ENCODE results near the gene GPSM1. TPM values are rescaled to one million over a fixed set of nuclear protein-coding genes. Genes with fewer than 3 reads are reported as not detected.

The GPSM1 gene
- total and polyA plus RNA-seq, 5 experiments from 2014 or later = 0.50 to 11.6 (median 0.98) TPM

DNA sequence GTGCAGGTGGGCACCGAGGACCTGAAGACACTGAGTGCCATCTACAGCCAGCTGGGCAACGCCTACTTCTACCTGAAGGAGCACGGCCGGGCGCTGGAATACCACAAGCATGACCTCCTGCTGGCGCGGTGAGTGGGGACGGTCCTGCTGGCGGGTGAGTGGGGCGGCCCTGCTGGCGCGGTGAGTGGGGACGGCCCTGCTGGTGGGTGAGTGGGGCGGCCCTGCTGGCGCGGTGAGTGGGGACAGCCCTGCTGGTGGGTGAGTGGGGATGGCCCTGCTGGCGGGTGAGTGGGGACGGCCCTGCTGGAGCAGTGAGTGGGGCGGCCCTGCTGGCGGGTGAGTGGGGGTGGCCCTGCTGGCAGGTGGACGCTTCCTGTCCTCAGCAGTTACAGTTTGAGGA, 7.2 kb downstream of the GPSM1 start:
- no peak overlapping the region for H3K4me3 Mint-ChIP-seq
- no peak overlapping the region for H3K27ac Mint-ChIP-seq
- DNase-seq (no peak), ATAC-seq (no peak)
- H3K36me3 Mint-ChIP-seq = no peaks in the 10 kb centered on the region
- no peaks in the 10 kb centered on the region for H3K9me3 Mint-ChIP-seq
- H3K27me3 Mint-ChIP-seq = no peaks in the 10 kb centered on the region
- no peaks in the 10 kb centered on the region for H3K4me1 Mint-ChIP-seq
- POLR2A ChIA-PET = no interaction called here

DNA sequence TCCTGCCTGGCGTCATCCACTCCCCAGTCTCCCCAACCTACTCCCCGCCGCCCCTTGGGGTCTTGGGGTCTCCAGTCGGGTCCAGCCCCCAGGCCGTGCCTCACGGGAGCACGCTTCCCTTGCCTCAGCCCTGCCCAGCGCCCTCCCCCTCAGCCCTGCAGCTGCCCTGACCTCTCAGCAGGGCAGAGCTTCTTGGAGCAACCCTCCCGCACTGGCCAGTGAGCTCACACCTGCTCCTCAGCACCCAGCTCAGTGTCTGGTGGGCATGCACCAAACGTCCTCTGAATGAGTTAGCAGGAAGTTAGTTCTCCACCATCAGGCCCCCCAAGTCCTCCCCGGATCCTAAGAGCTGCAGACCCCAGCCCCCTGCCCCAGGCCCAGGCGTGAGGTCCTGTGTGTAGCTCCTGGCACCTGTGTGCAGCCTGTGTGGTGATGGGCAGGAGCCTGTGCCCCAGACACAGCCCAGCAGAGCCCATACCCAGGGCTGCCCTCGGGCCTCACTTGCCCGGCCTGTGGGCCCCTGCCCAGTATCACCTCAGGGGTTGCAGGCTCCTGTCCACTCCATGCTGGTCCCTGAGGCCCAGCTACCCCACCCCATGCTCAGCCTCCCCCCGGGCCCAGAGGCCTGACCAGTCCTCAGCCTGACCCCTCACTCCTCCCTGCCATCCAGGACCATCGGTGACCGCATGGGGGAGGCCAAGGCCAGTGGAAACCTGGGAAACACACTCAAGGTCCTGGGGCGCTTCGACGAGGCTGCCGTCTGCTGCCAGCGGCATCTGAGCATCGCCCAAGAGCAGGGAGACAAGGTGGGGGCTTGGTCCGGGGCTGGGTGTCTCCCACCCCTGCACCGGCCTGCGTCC, 8.2 kb downstream of the GPSM1 start:
- Mint-ChIP-seq H3K4me3 (no peak overlapping the region), H3K27ac (no peak overlapping the region), H3K36me3 (no peaks in the 10 kb centered on the region), H3K4me1 (no peaks in the 10 kb centered on the region), H3K27me3 (no peaks in the 10 kb centered on the region), H3K9me3 (no peaks in the 10 kb centered on the region)
- DNase-seq (no peak), ATAC-seq (no peak)
- POLR2A ChIA-PET = no interaction called here

GRCh38 chr9:136336156-136336870, 9.0 kb downstream of the GPSM1 start:
- ATAC-seq (no peak), DNase-seq (no peak)
- Mint-ChIP-seq H3K9me3 (no peaks in the 10 kb centered on the region), H3K27ac (no peak overlapping the region), H3K27me3 (no peaks in the 10 kb centered on the region), H3K36me3 (no peaks in the 10 kb centered on the region), H3K4me3 (no peak overlapping the region), H3K4me1 (no peaks in the 10 kb centered on the region)
- POLR2A ChIA-PET = no interaction called here

- Mint-ChIP-seq H3K9me3 (no peaks in the 10 kb centered on the region), H3K27me3 (no peaks in the 10 kb centered on the region), H3K4me3 (no peak overlapping the region), H3K27ac (no peak overlapping the region), H3K4me1 (no peaks in the 10 kb centered on the region), H3K36me3 (no peaks in the 10 kb centered on the region)
- ATAC-seq (no peak), DNase-seq (no peak)
- POLR2A ChIA-PET = no interaction called here
Observed at GRCh38 chr9:136336881-136337280, 9.5 kb downstream of the GPSM1 start.

- POLR2A ChIA-PET = no interaction called here
- H3K4me1 Mint-ChIP-seq = peaks cover 0 to 1% (median 0%) of the 10 kb centered on the region in 4 donors
Observed at GRCh38 chr9:136337416-136338395, 10.4 kb downstream of the GPSM1 start.

GRCh38 chr9:136338511-136338910, 11.2 kb downstream of the GPSM1 start:
- Mint-ChIP-seq H3K4me1 (peaks cover 0 to 3% (median 0%) of the 10 kb centered on the region in 4 donors), H3K27me3 (no peaks in the 10 kb centered on the region), H3K4me3 (no peak overlapping the region), H3K27ac (no peak overlapping the region), H3K9me3 (no peaks in the 10 kb centered on the region), H3K36me3 (no peaks in the 10 kb centered on the region)
- no peak for ATAC-seq
- POLR2A ChIA-PET = no interaction called here
- DNase-seq = no peak

More at GRCh38 chr9:136337416-136338395, 10.4 kb downstream of the GPSM1 start:
- H3K9me3 Mint-ChIP-seq = no peaks in the 10 kb centered on the region
- H3K4me3 Mint-ChIP-seq = no peak overlapping the region
- H3K27ac Mint-ChIP-seq = no peak overlapping the region
- H3K36me3 Mint-ChIP-seq = no peaks in the 10 kb centered on the region
- H3K27me3 Mint-ChIP-seq = no peaks in the 10 kb centered on the region
- no peak for DNase-seq
- ATAC-seq = no peak

DNA sequence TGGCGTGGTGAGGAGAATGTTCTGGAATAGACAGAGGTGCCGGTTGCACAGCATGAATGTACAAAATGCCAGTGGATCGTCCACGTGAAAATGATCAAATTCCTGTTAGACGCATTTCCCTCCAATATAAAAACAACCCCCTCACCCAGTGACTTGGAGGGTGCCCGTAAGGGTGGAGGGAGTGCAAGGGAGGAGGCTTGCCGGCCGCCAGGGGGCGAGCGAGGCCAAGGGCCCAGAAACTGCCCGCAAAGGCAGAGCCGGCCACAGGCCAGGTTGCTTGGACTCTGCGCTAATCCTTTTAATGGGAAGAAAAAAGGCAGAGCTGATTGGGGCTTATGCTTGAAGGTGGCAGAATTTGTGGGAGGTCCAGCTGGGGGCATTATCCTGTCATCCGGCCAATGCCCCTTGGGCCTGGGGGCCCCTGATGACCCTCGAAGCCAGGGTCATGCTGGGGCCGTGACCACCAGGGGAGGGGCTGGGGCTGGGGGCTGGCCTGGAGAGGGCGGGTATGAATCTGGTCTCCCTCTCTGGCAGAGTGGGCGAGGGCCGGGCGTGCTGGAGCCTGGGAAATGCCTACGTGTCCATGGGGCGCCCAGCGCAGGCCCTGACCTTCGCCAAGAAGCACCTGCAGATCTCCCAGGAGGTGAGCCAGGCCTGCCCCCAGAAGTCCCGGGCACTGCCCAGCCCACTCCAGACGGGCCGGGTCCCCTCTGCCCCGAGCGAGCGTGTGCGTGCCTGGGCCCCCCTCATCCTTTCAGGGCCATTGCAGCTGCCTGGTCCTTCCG, 12.0 kb downstream of the GPSM1 start:
- Mint-ChIP-seq H3K4me3 (no peak overlapping the region), H3K9me3 (no peaks in the 10 kb centered on the region), H3K27ac (no peak overlapping the region), H3K36me3 (no peaks in the 10 kb centered on the region), H3K27me3 (no peaks in the 10 kb centered on the region), H3K4me1 (peaks cover 0 to 3% (median 0%) of the 10 kb centered on the region in 4 donors)
- DNase-seq = peak in 3 of 10 donors; percentile 14 to 26 (median 21)
- POLR2A ChIA-PET = no interaction called here
- ATAC-seq = no peak

DNA sequence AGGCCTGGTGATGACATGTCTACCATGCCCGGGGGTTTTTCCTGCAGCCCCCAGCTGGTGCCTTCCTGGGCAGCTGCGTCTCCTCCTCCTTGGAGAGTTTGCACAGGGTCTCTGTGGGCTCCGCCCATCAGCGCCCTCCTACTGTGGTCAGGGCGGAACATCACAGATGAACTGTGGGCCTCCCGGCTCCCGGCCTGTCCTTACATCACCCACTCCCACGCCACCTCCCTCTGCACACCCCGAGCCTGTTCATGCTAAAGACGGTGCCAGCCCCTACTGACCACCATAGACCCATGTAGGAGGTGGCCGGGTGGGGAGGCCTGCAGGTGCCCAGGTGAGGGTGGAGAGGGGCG, 12.6 kb downstream of the GPSM1 start:
- POLR2A ChIA-PET = no interaction called here
- H3K4me3 Mint-ChIP-seq = no peak overlapping the region
- H3K4me1 Mint-ChIP-seq = peaks cover 0 to 3% (median 0%) of the 10 kb centered on the region in 4 donors
- H3K36me3 Mint-ChIP-seq = no peaks in the 10 kb centered on the region
- H3K9me3 Mint-ChIP-seq = no peaks in the 10 kb centered on the region
- DNase-seq = no peak
- ATAC-seq = no peak
- no peaks in the 10 kb centered on the region for H3K27me3 Mint-ChIP-seq
- H3K27ac Mint-ChIP-seq = no peak overlapping the region

DNA sequence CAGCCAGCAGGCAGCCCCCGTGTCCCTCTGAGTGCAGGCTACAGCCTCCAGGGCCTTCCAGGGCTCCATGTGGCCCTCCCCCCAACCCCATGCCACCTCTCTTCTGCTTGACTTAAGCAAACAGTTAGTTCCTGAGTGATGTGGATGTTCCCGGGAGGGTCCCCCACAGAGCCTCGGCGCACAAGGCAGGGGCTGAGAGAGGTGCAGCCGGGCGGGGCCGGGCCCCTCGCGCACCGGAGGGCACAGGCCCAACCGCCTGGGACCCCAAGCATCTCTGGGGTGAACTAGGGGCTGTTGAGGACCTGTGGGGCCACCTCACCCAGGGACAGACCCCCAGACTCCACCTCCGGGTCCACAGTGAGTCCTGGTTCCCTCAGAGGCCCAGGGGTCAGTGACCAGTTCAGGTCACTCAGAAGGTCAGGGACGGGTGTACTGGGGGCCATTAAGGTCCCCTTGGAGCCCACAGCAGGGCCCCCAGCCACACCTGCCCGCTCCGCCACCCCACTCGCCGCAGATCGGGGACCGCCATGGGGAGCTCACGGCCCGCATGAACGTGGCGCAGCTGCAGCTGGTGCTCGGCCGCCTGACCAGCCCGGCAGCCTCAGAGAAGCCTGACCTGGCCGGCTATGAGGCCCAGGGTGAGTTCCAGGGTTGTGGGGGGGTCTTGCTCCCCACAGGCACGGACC, 13.2 kb downstream of the GPSM1 start:
- no peaks in the 10 kb centered on the region for H3K9me3 Mint-ChIP-seq
- H3K4me3 Mint-ChIP-seq = no peak overlapping the region
- no peaks in the 10 kb centered on the region for H3K27me3 Mint-ChIP-seq
- no peaks in the 10 kb centered on the region for H3K36me3 Mint-ChIP-seq
- H3K4me1 Mint-ChIP-seq = peaks cover 0 to 3% (median 0%) of the 10 kb centered on the region in 4 donors
- H3K27ac Mint-ChIP-seq = no peak overlapping the region
- POLR2A ChIA-PET = no interaction called here
- no peak for ATAC-seq
- DNase-seq = no peak

- H3K4me1 Mint-ChIP-seq = peaks cover 0 to 3% (median 0%) of the 10 kb centered on the region in 4 donors
- POLR2A ChIA-PET = no interaction called here
- H3K27me3 Mint-ChIP-seq = no peaks in the 10 kb centered on the region
- H3K9me3 Mint-ChIP-seq = no peaks in the 10 kb centered on the region
- DNase-seq (no peak), ATAC-seq (no peak)
- no peak overlapping the region for H3K4me3 Mint-ChIP-seq
- no peak overlapping the region for H3K27ac Mint-ChIP-seq
- no peaks in the 10 kb centered on the region for H3K36me3 Mint-ChIP-seq
Observed at GRCh38 chr9:136341042-136341655, 13.8 kb downstream of the GPSM1 start.

DNA sequence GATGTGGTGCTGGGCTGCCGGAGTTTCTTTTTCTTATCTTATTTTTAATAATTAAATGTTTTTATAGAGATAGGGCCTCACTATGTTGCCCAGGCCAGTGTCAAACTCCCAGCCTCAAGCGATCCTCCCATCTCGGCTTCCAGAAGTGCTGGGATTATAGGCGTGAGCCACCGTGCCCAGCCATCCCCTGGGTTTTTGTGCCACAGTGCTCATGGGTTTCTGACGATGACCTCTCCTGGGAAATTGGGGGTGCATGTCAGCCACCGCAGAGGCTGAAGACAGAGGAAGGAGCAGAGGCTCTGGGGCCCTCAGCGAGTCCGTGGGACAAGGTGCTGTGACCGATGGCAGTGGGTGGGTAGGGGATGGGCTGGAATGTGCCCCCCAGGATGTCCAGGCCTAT, 14.4 kb downstream of the GPSM1 start:
- DNase-seq (no peak), ATAC-seq (no peak)
- POLR2A ChIA-PET = no interaction called here
- Mint-ChIP-seq H3K36me3 (no peaks in the 10 kb centered on the region), H3K27ac (no peak overlapping the region), H3K4me1 (peaks cover 0 to 3% (median 0%) of the 10 kb centered on the region in 4 donors), H3K27me3 (no peaks in the 10 kb centered on the region), H3K4me3 (no peak overlapping the region), H3K9me3 (no peaks in the 10 kb centered on the region)

Measured in naive thymus-derived CD8-positive, alpha-beta T cell (primary cell).